Vagina (tissue), 2 donors: ENCODE results near the gene COX7B2. TPM values are rescaled to one million over a fixed set of nuclear protein-coding genes. Genes with fewer than 3 reads are reported as not detected.

Experiments
- DNase-seq, 2 donors: peaks; one replicate each; pipeline ENCODE4 v3.0.0-alpha.2; 2017; ENCODE audit errors: extremely low spot score in 2 of 2
- H3K27ac ChIP-seq: fragments of 200-600 bp; sonication (generic); one replicate; pipeline ENCODE4 v1.5.1; 2019
- H3K27me3 ChIP-seq: fragments of 200-600 bp; sonication (generic); one replicate; pipeline ENCODE4 v1.5.1; 2019
- H3K36me3 ChIP-seq, 2 donors: fragments of 200-600 bp; sonication (generic); one replicate each; pipeline ENCODE4 v1.5.1; 2017 to 2019
- H3K4me1 ChIP-seq: fragments of 200-600 bp; sonication (generic); one replicate; pipeline ENCODE4 v1.5.1; 2019
- H3K4me3 ChIP-seq, 2 donors: fragments of 200-600 bp; sonication (generic); 1 replicate in 1 of 2; 2 replicates in 1 of 2; pipeline ENCODE4 v1.5.1; 2016 to 2019
- H3K9me3 ChIP-seq: fragments of 200-600 bp; sonication (generic); one replicate; pipeline ENCODE4 v1.5.1; 2019
- CTCF ChIP-seq, 3 experiments: fragments of 450-650 bp in 2 of 3; fragments of 200-600 bp in 1 of 3; sonication (generic) in 1 of 3; IDR thresholded peaks; one replicate each; pipeline ENCODE4 v1.5.1; 2017 to 2019; ENCODE audit warnings: antibody characterized with exemption in 3 of 3, mild to moderate bottlenecking in 2 of 3, moderate library complexity in 2 of 3
- POLR2A ChIP-seq, 2 donors: fragments of 450-650 bp; IDR thresholded peaks; one replicate each; pipeline ENCODE4 v1.6.1; 2017; ENCODE audit warnings: antibody characterized with exemption in 2 of 2, mild to moderate bottlenecking in 2 of 2, moderate library complexity in 2 of 2
- POLR2AphosphoS5 ChIP-seq, 2 donors: sonication (generic); formaldehyde crosslinking; IDR thresholded peaks; one replicate each; pipeline ENCODE4 v1.9.0; 2017; ENCODE audit warnings: antibody characterized with exemption in 2 of 2, mild to moderate bottlenecking in 2 of 2, low read depth in 1 of 2; ENCODE audit not compliant: insufficient read depth in 1 of 2
- intact Hi-C: fragments of 100-400 bp; cut with DNase I; formaldehyde crosslinking; loops from one replicate; pipeline ENCODE4 v1.15.1; 2023
- total RNA-seq: library from RNA; depleted of rRNA; stranded (reverse); fragments of >200 nt; gene quantifications from one replicate; pipeline ENCODE4 v1.2.3, GENCODE V29; 2016

The COX7B2 gene
- total RNA-seq, 1 donor from 2014 or later, result not detected

GRCh38 chr4:46830971-46831454 is 78.0 kb downstream of the COX7B2 start:
- intact Hi-C loops, result no loop called here
- Histone ChIP-seq H3K27me3 (no peaks in the 10 kb centered on the region), H3K4me1 (no peaks in the 10 kb centered on the region), H3K27ac (no peak overlapping the region), H3K9me3 (no peaks in the 10 kb centered on the region), H3K4me3 (no peak overlapping the region), H3K36me3 (no peaks in the 10 kb centered on the region)
- DNase-seq, result no peak
- TF ChIP-seq CTCF (IDR thresholded peaks at IDR 0.05), result no peak
- no peak for TF ChIP-seq POLR2A (IDR thresholded peaks at IDR 0.05)
- TF ChIP-seq POLR2AphosphoS5 (IDR thresholded peaks at IDR 0.05; ENCODE audit: insufficient read depth in 1 of 2, low read depth in 1 of 2), result no peak

GRCh38 chr4:46820154-46820553 is 88.9 kb downstream of the COX7B2 start:
- intact Hi-C loops, result no loop called here
- TF ChIP-seq POLR2AphosphoS5 (IDR thresholded peaks at IDR 0.05; ENCODE audit: insufficient read depth in 1 of 2, low read depth in 1 of 2), result no peak
- TF ChIP-seq POLR2A (IDR thresholded peaks at IDR 0.05), result no peak
- no peak for TF ChIP-seq CTCF (IDR thresholded peaks at IDR 0.05)
- Histone ChIP-seq H3K27me3 (no peaks in the 10 kb centered on the region), H3K9me3 (no peaks in the 10 kb centered on the region), H3K4me3 (no peak overlapping the region), H3K27ac (no peak overlapping the region), H3K4me1 (no peaks in the 10 kb centered on the region), H3K36me3 (no peaks in the 10 kb centered on the region)
- DNase-seq, result no peak

GRCh38 chr4:46819095-46819494 is 90.0 kb downstream of the COX7B2 start:
- intact Hi-C loops, result no loop called here
- DNase-seq, result no peak
- H3K4me3 ChIP-seq, result no peak overlapping the region
- TF ChIP-seq POLR2A (IDR thresholded peaks at IDR 0.05) (no peak), POLR2AphosphoS5 (IDR thresholded peaks at IDR 0.05; ENCODE audit: insufficient read depth in 1 of 2, low read depth in 1 of 2) (no peak), CTCF (IDR thresholded peaks at IDR 0.05) (no peak)
- H3K27me3 ChIP-seq, result no peaks in the 10 kb centered on the region
- H3K27ac ChIP-seq, result no peak overlapping the region
- no peaks in the 10 kb centered on the region for H3K4me1 ChIP-seq
- no peaks in the 10 kb centered on the region for H3K9me3 ChIP-seq
- no peaks in the 10 kb centered on the region for H3K36me3 ChIP-seq

GRCh38 chr4:46818604-46819003 is 90.4 kb downstream of the COX7B2 start:
- Histone ChIP-seq H3K36me3 (no peaks in the 10 kb centered on the region), H3K27ac (no peak overlapping the region), H3K4me1 (no peaks in the 10 kb centered on the region), H3K4me3 (no peak overlapping the region), H3K27me3 (no peaks in the 10 kb centered on the region), H3K9me3 (no peaks in the 10 kb centered on the region)
- intact Hi-C loops, result no loop called here
- TF ChIP-seq CTCF (IDR thresholded peaks at IDR 0.05) (no peak), POLR2AphosphoS5 (IDR thresholded peaks at IDR 0.05; ENCODE audit: insufficient read depth in 1 of 2, low read depth in 1 of 2) (no peak), POLR2A (IDR thresholded peaks at IDR 0.05) (no peak)
- no peak for DNase-seq

GRCh38 chr4:46817806-46818205 is 91.2 kb downstream of the COX7B2 start:
- intact Hi-C loops, result no loop called here
- no peak for DNase-seq
- TF ChIP-seq POLR2A (IDR thresholded peaks at IDR 0.05) (no peak), CTCF (IDR thresholded peaks at IDR 0.05) (no peak), POLR2AphosphoS5 (IDR thresholded peaks at IDR 0.05; ENCODE audit: insufficient read depth in 1 of 2, low read depth in 1 of 2) (no peak)

More at GRCh38 chr4:46817806-46818205, 91.2 kb downstream of the COX7B2 start:
- Histone ChIP-seq H3K36me3 (no peaks in the 10 kb centered on the region), H3K27ac (no peak overlapping the region), H3K9me3 (no peaks in the 10 kb centered on the region), H3K4me1 (no peaks in the 10 kb centered on the region), H3K27me3 (no peaks in the 10 kb centered on the region), H3K4me3 (no peak overlapping the region)
